Neural progenitor cell (in vitro differentiated cells): ENCODE measurements around the gene GPR12. TPM values are rescaled to one million over a fixed set of nuclear protein-coding genes. Genes with fewer than 3 reads are reported as not detected.

Experiments used
- DNase-seq: peaks from one replicate; pipeline ENCODE4 v3.0.0-alpha.2; 2016; ENCODE audit warnings: low spot score
- H2AFZ ChIP-seq: fragments of 200-600 bp; sonication (generic); replicated peaks from 2 replicates; pipeline ENCODE4 v1.6.1; 2016; ENCODE audit warnings: antibody characterized with exemption
- H3F3A ChIP-seq: fragments of 200-600 bp; sonication (generic); 2 replicates; pipeline ENCODE4 v1.6.1; 2016; ENCODE audit warnings: antibody characterized with exemption, low read depth
- H3K27ac ChIP-seq: fragments of 200-600 bp; sonication (generic); 2 replicates; pipeline ENCODE4 v1.5.1; 2016; ENCODE audit warnings: mild to moderate bottlenecking
- H3K27me3 ChIP-seq: fragments of 200-600 bp; sonication (generic); 2 replicates; pipeline ENCODE4 v1.6.1; 2016; ENCODE audit warnings: mild to moderate bottlenecking, moderate library complexity
- H3K36me3 ChIP-seq: fragments of 200-600 bp; sonication (generic); 2 replicates; pipeline ENCODE4 v1.5.1; 2016
- H3K4me1 ChIP-seq: fragments of 200-600 bp; sonication (generic); 2 replicates; pipeline ENCODE4 v1.6.1; 2016; ENCODE audit warnings: mixed run types
- H3K4me2 ChIP-seq: fragments of 200-600 bp; sonication (generic); 2 replicates; pipeline ENCODE4 v1.6.1; 2016
- H3K4me3 ChIP-seq: fragments of 200-600 bp; sonication (generic); 2 replicates; pipeline ENCODE4 v1.5.1; 2016
- H3K79me2 ChIP-seq: fragments of 200-600 bp; sonication (generic); 2 replicates; pipeline ENCODE4 v1.6.1; 2016; ENCODE audit warnings: low read depth
- H3K9ac ChIP-seq: fragments of 200-600 bp; sonication (generic); 2 replicates; pipeline ENCODE4 v1.6.1; 2016
- H3K9me3 ChIP-seq: fragments of 200-600 bp; sonication (generic); 2 replicates; pipeline ENCODE4 v1.5.1; 2016; ENCODE audit warnings: low read depth
- H4K20me1 ChIP-seq: fragments of 200-600 bp; sonication (generic); 2 replicates; pipeline ENCODE4 v1.6.1; 2016; ENCODE audit warnings: low read depth
- H3K27ac Mint-ChIP-seq: 3 replicates; pipeline ENCODE4 v1.8.0; 2021; ENCODE audit warnings: mixed read lengths
- H3K27me3 Mint-ChIP-seq: 2 replicates; pipeline ENCODE4 v1.8.0; 2022; ENCODE audit warnings: low read depth, mild to moderate bottlenecking, inconsistent platforms, moderate library complexity, mixed read lengths; ENCODE audit not compliant: insufficient read depth
- H3K36me3 Mint-ChIP-seq: 3 replicates; pipeline ENCODE4 v1.8.0; 2021; ENCODE audit warnings: mixed read lengths
- H3K4me1 Mint-ChIP-seq: 3 replicates; pipeline ENCODE4 v1.8.0; 2021; ENCODE audit warnings: mixed read lengths
- H3K4me3 Mint-ChIP-seq: 3 replicates; pipeline ENCODE4 v1.8.0; 2021; ENCODE audit warnings: mild to moderate bottlenecking, moderate library complexity, mixed read lengths
- H3K9me3 Mint-ChIP-seq: 3 replicates; pipeline ENCODE4 v1.8.0; 2020; ENCODE audit warnings: mixed read lengths
- EZH2 ChIP-seq: fragments of 200-600 bp; sonication (generic); IDR thresholded peaks from 2 replicates; pipeline ENCODE4 v1.6.1; 2017; ENCODE audit warnings: antibody characterized with exemption, mild to moderate bottlenecking, moderate library complexity
- EZH2phosphoT487 ChIP-seq: fragments of 200-600 bp; sonication (generic); IDR thresholded peaks from 2 replicates; pipeline ENCODE4 v1.6.1; 2017; ENCODE audit warnings: antibody characterized with exemption
- total RNA-seq: library from RNA; depleted of rRNA; stranded (reverse); fragments of >200 nt; gene quantifications from 2 replicates; pipeline ENCODE4 v1.2.3, GENCODE V29; 2015; ENCODE audit warnings: low replicate concordance
- TF ChIP-seq, protein P1 (sequence below): fragments of 200-600 bp; sonication (generic); IDR thresholded peaks from 2 replicates; pipeline ENCODE4 v1.5.1; 2017; ENCODE audit warnings: antibody characterized with exemption, mild to moderate bottlenecking

Gene GPR12
- total RNA-seq, 1 donor from 2014 or later: not detected

DNA sequence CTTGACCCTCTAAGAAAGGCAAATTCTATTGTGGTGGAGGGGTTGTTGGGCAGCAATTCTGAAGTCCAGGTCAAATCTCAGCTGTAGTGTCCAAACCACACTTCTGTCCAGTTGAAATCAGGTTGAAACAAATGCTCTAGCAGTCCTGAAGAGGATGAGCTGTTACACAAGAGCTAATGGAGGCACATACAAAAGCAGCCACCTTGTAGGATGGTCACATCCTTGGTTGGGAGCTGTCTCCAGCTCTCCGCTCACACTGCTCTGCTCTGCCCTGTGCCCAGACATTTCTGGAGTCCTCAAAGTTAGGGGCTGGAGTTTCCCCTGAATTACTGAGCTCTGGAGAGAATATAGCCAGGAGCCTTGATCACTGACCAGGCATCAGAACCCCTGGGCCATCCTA is 47.2 kb downstream of the GPR12 start:
- H3K27me3 ChIP-seq: no peaks in the 10 kb centered on the region
- no peaks in the 10 kb centered on the region for H3K36me3 ChIP-seq
- DNase-seq: no peak
- no peaks in the 10 kb centered on the region for H3K9me3 ChIP-seq
- H3K4me2 ChIP-seq: no peak overlapping the region
- no peaks in the 10 kb centered on the region for H4K20me1 ChIP-seq
- peaks cover 8% of the 10 kb centered on the region for H3K9me3 Mint-ChIP-seq
- H3F3A ChIP-seq: no peaks in the 10 kb centered on the region
- H3K27ac Mint-ChIP-seq: no peak overlapping the region
- no peaks in the 10 kb centered on the region for H3K79me2 ChIP-seq
- TF ChIP-seq EZH2phosphoT487: no peak
- no peak for TF ChIP-seq EZH2
- TF ChIP-seq, protein P1, sequence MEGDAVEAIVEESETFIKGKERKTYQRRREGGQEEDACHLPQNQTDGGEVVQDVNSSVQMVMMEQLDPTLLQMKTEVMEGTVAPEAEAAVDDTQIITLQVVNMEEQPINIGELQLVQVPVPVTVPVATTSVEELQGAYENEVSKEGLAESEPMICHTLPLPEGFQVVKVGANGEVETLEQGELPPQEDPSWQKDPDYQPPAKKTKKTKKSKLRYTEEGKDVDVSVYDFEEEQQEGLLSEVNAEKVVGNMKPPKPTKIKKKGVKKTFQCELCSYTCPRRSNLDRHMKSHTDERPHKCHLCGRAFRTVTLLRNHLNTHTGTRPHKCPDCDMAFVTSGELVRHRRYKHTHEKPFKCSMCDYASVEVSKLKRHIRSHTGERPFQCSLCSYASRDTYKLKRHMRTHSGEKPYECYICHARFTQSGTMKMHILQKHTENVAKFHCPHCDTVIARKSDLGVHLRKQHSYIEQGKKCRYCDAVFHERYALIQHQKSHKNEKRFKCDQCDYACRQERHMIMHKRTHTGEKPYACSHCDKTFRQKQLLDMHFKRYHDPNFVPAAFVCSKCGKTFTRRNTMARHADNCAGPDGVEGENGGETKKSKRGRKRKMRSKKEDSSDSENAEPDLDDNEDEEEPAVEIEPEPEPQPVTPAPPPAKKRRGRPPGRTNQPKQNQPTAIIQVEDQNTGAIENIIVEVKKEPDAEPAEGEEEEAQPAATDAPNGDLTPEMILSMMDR: no peak
- no peak overlapping the region for H3K9ac ChIP-seq
- no peaks in the 10 kb centered on the region for H3K36me3 Mint-ChIP-seq
- H3K4me1 ChIP-seq: no peaks in the 10 kb centered on the region
- no peaks in the 10 kb centered on the region for H3K4me1 Mint-ChIP-seq
- H3K27me3 Mint-ChIP-seq: peaks cover 6% of the 10 kb centered on the region
- H3K27ac ChIP-seq: no peak overlapping the region
- no peak overlapping the region for H3K4me3 ChIP-seq
- H2AFZ ChIP-seq: no peak overlapping the region
- H3K4me3 Mint-ChIP-seq: no peak overlapping the region

DNA sequence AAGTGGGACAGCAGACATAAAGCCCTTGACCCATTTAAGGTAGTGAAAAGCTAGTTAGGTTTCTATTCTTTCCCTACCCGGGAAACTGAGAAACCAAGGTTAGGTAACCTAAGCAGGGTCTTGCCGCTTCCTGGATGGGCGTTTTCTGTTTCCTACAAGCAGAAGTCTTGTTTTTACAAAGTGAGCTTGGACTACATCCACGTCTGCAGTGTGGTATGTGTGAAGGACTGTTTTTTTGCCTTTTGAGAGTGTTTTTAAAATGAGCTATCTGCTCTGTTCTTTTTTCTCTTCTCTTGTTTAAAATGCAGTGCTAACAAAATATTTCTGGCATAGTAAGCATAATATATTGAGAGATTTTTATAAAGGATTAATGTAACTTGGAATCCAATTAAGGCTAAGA is 49.4 kb downstream of the GPR12 start:
- no peaks in the 10 kb centered on the region for H3F3A ChIP-seq
- H3K27me3 ChIP-seq: no peaks in the 10 kb centered on the region
- H2AFZ ChIP-seq: no peak overlapping the region
- no peaks in the 10 kb centered on the region for H3K36me3 Mint-ChIP-seq
- H3K4me3 Mint-ChIP-seq: no peak overlapping the region
- H3K4me3 ChIP-seq: no peak overlapping the region
- H3K36me3 ChIP-seq: no peaks in the 10 kb centered on the region
- H3K9me3 ChIP-seq: no peaks in the 10 kb centered on the region
- H3K79me2 ChIP-seq: no peaks in the 10 kb centered on the region
- H3K4me1 Mint-ChIP-seq: no peaks in the 10 kb centered on the region
- H3K9ac ChIP-seq: no peak overlapping the region
- H3K27ac ChIP-seq: no peak overlapping the region
- H3K4me1 ChIP-seq: no peaks in the 10 kb centered on the region
- TF ChIP-seq, protein P1: no peak
- TF ChIP-seq EZH2: no peak
- no peak for TF ChIP-seq EZH2phosphoT487
- no peaks in the 10 kb centered on the region for H4K20me1 ChIP-seq
- peaks cover 8% of the 10 kb centered on the region for H3K9me3 Mint-ChIP-seq
- H3K27ac Mint-ChIP-seq: no peak overlapping the region
- no peak for DNase-seq
- peaks cover 6% of the 10 kb centered on the region for H3K27me3 Mint-ChIP-seq
- no peak overlapping the region for H3K4me2 ChIP-seq

DNA sequence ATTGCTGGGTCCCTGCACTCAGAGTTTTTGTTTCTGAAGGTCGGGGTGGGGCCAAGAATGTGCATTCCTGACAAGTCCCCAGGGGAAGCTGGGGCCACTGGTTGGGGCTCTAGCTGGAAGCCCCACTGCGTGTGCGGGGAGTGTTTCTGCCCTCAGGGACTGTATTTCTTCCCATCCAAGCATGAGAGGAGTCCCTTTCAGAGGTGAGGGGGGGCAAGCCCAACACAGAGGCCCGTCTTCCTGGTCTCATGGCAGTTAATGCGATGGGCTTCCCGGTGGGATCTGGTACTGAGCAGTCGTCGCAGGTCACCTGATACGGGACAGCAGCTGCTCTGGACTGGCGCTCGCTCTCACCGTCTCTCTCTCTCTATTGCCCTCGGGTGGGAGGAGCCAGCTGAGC is 50.4 kb downstream of the GPR12 start:
- no peak overlapping the region for H3K4me3 Mint-ChIP-seq
- no peaks in the 10 kb centered on the region for H3K4me1 Mint-ChIP-seq
- H4K20me1 ChIP-seq: no peaks in the 10 kb centered on the region
- H2AFZ ChIP-seq: no peak overlapping the region
- no peaks in the 10 kb centered on the region for H3K27me3 ChIP-seq
- no peak overlapping the region for H3K27ac ChIP-seq
- H3K36me3 Mint-ChIP-seq: no peaks in the 10 kb centered on the region
- no peaks in the 10 kb centered on the region for H3K36me3 ChIP-seq
- peaks cover 8% of the 10 kb centered on the region for H3K9me3 Mint-ChIP-seq
- H3K9me3 ChIP-seq: no peaks in the 10 kb centered on the region
- no peak for DNase-seq
- H3K4me1 ChIP-seq: no peaks in the 10 kb centered on the region
- H3F3A ChIP-seq: no peaks in the 10 kb centered on the region
- TF ChIP-seq, protein P1: no peak
- no peak for TF ChIP-seq EZH2
- TF ChIP-seq EZH2phosphoT487: no peak
- no peaks in the 10 kb centered on the region for H3K79me2 ChIP-seq
- no peak overlapping the region for H3K27ac Mint-ChIP-seq
- H3K27me3 Mint-ChIP-seq: peaks cover 6% of the 10 kb centered on the region
- H3K4me3 ChIP-seq: no peak overlapping the region
- no peak overlapping the region for H3K4me2 ChIP-seq
- H3K9ac ChIP-seq: no peak overlapping the region
